ENCODE measurements around the gene THOC6. TPM values are rescaled to one million over a fixed set of nuclear protein-coding genes. Genes with fewer than 3 reads are reported as not detected.

The THOC6 gene
- total RNA-seq, 2 experiments from 2014 or later = 49.5 to 58.4 TPM

GRCh38 chr16:3029491-3030221 is 5.8 kb downstream of the THOC6 start:
- Mint-ChIP-seq H3K9me3 (no peaks in the 10 kb centered on the region), H3K4me1 (peaks cover 39% of the 10 kb centered on the region), H3K27me3 (peaks cover 45% of the 10 kb centered on the region), H3K36me3 (ENCODE audit: low read depth) (peaks cover 19% of the 10 kb centered on the region), H3K4me3 (peak overlapping the region; percentile 60), H3K27ac (no peak overlapping the region)
- ChIA-PET POLR2A (interaction anchor here (0.6 to 1.1 kb wide), 3 partner anchors 10 to 48 kb away, joined by 3 read pairs; no protein-coding TSS in a partner anchor), CTCF (interaction anchor here (0.6 to 9.5 kb wide), 11 partner anchors 8 to 590 kb away, joined by 3 to 119 read pairs (median 16); partner anchors contain the start of genes CLDN6, HCFC1R1, IL32 and MMP25)
- DNase-seq = peak; percentile 58

- peaks cover 54% of the 10 kb centered on the region for H3K27me3 Mint-ChIP-seq
Observed at GRCh38 chr16:3030222-3031212, 6.7 kb downstream of the THOC6 start.

GRCh38 chr16:3032624-3033023 is 8.8 kb downstream of the THOC6 start:
- Mint-ChIP-seq H3K27me3 (peaks cover 66% of the 10 kb centered on the region), H3K4me3 (no peak overlapping the region), H3K27ac (no peak overlapping the region), H3K9me3 (no peaks in the 10 kb centered on the region), H3K4me1 (peaks cover 34% of the 10 kb centered on the region), H3K36me3 (ENCODE audit: low read depth) (peaks cover 2% of the 10 kb centered on the region)
- DNase-seq = no peak
- ChIA-PET CTCF (interaction anchor here (0.9 to 9.5 kb wide), 11 partner anchors 9 to 115 kb away, joined by 3 to 119 read pairs (median 7); partner anchors contain the start of genes CLDN6, HCFC1R1, IL32 and MMP25), POLR2A (interaction anchor here (0.7 kb wide), 1 partner anchor 254 kb away, joined by 3 read pairs; no protein-coding TSS in a partner anchor)

More at GRCh38 chr16:3030222-3031212, 6.7 kb downstream of the THOC6 start:
- H3K4me1 Mint-ChIP-seq = peaks cover 33% of the 10 kb centered on the region
- ChIA-PET POLR2A (interaction anchor here (0.6 to 0.9 kb wide), 2 partner anchors 18 to 548 kb away, joined by 3 to 5 read pairs; no protein-coding TSS in a partner anchor), CTCF (interaction anchor here (0.6 to 9.5 kb wide), 15 partner anchors 9 to 589 kb away, joined by 3 to 119 read pairs (median 5); partner anchors contain the start of genes CLDN6, HCFC1R1, IL32 and MMP25)
- H3K4me3 Mint-ChIP-seq = peak overlapping the region; percentile 60
- DNase-seq = no peak
- peaks cover 16% of the 10 kb centered on the region for H3K36me3 Mint-ChIP-seq (ENCODE audit: low read depth)
- H3K27ac Mint-ChIP-seq = no peak overlapping the region
- no peaks in the 10 kb centered on the region for H3K9me3 Mint-ChIP-seq

GRCh38 chr16:3035289-3035971 is 11.6 kb downstream of the THOC6 start:
- peaks cover 76% of the 10 kb centered on the region for H3K27me3 Mint-ChIP-seq
- H3K9me3 Mint-ChIP-seq = no peaks in the 10 kb centered on the region
- H3K36me3 Mint-ChIP-seq (ENCODE audit: low read depth) = peaks cover 2% of the 10 kb centered on the region
- H3K4me1 Mint-ChIP-seq = peaks cover 16% of the 10 kb centered on the region
- ChIA-PET CTCF (interaction anchor here (0.6 to 9.5 kb wide), 6 partner anchors 8 to 94 kb away, joined by 3 to 90 read pairs (median 5); partner anchors contain the start of genes CLDN6, HCFC1R1, IL32 and THOC6), POLR2A (no interaction called here)
- H3K27ac Mint-ChIP-seq = no peak overlapping the region
- no peak for DNase-seq
- no peak overlapping the region for H3K4me3 Mint-ChIP-seq

GRCh38 chr16:3035972-3036725 is 12.3 kb downstream of the THOC6 start:
- no peak for DNase-seq
- peaks cover 14% of the 10 kb centered on the region for H3K4me1 Mint-ChIP-seq
- H3K27ac Mint-ChIP-seq = no peak overlapping the region
- no peak overlapping the region for H3K4me3 Mint-ChIP-seq
- H3K27me3 Mint-ChIP-seq = peaks cover 78% of the 10 kb centered on the region
- CTCF ChIA-PET = interaction anchor here (0.7 to 9.5 kb wide), 5 partner anchors 9 to 93 kb away, joined by 3 to 90 read pairs (median 7); partner anchors contain the start of genes CLDN6, HCFC1R1, IL32 and THOC6
- H3K9me3 Mint-ChIP-seq = no peaks in the 10 kb centered on the region
- POLR2A ChIA-PET = no interaction called here
- H3K36me3 Mint-ChIP-seq (ENCODE audit: low read depth) = peaks cover 2% of the 10 kb centered on the region

- Mint-ChIP-seq H3K9me3 (no peaks in the 10 kb centered on the region), H3K27ac (no peak within 1 kb of the TSS), H3K27me3 (peaks cover 78% of the 10 kb centered on the region), H3K4me3 (no peak within 1 kb of the TSS), H3K4me1 (peaks cover 11% of the 10 kb centered on the region), H3K36me3 (ENCODE audit: low read depth) (peaks cover 2% of the 10 kb centered on the region)
- ChIA-PET CTCF (interaction anchor here (0.7 to 9.5 kb wide), 7 partner anchors 7 to 504 kb away, joined by 3 to 119 read pairs (median 4); partner anchors contain the start of genes CLDN6, HCFC1R1, IL32 and THOC6), POLR2A (no interaction called here)
- DNase-seq = no peak
Observed at GRCh38 chr16:3036726-3037315, 13.0 kb downstream of the THOC6 start, which contains the start of gene BICDL2. Gene BICDL2, minus strand, starts transcription at chr16:3036944. Its CDS starts 1,448 bp downstream, at chr16:3035496.

GRCh38 chr16:3038256-3038655 is 14.4 kb downstream of the THOC6 start:
- DNase-seq = no peak
- Mint-ChIP-seq H3K27ac (no peak overlapping the region), H3K36me3 (ENCODE audit: low read depth) (peaks cover 2% of the 10 kb centered on the region), H3K4me3 (no peak overlapping the region), H3K9me3 (no peaks in the 10 kb centered on the region), H3K4me1 (peaks cover 6% of the 10 kb centered on the region), H3K27me3 (peaks cover 72% of the 10 kb centered on the region)
- POLR2A ChIA-PET = no interaction called here
- CTCF ChIA-PET = interaction anchor here (0.7 to 9.4 kb wide), 5 partner anchors 8 to 502 kb away, joined by 3 to 119 read pairs (median 7); partner anchors contain the start of gene TNFRSF12A

- Mint-ChIP-seq H3K4me1 (peaks cover 6% of the 10 kb centered on the region), H3K27ac (no peak overlapping the region), H3K27me3 (peaks cover 70% of the 10 kb centered on the region), H3K4me3 (no peak overlapping the region), H3K36me3 (ENCODE audit: low read depth) (peaks cover under 1% of the 10 kb centered on the region), H3K9me3 (no peaks in the 10 kb centered on the region)
- ChIA-PET POLR2A (no interaction called here), CTCF (interaction anchor here (0.7 to 9.4 kb wide), 6 partner anchors 9 to 93 kb away, joined by 3 to 119 read pairs (median 6); partner anchors contain the start of gene TNFRSF12A)
- no peak for DNase-seq
Observed at GRCh38 chr16:3038896-3039295, 15.1 kb downstream of the THOC6 start.

- Mint-ChIP-seq H3K4me1 (peaks cover 12% of the 10 kb centered on the region), H3K4me3 (no peak overlapping the region), H3K27ac (no peak overlapping the region), H3K36me3 (ENCODE audit: low read depth) (peaks cover 1% of the 10 kb centered on the region), H3K27me3 (peaks cover 66% of the 10 kb centered on the region), H3K9me3 (no peaks in the 10 kb centered on the region)
- ChIA-PET POLR2A (no interaction called here), CTCF (interaction anchor here (0.6 to 9.4 kb wide), 4 partner anchors 12 to 139 kb away, joined by 3 to 119 read pairs (median 6); no protein-coding TSS in a partner anchor)
- DNase-seq = no peak
Observed at GRCh38 chr16:3042376-3042775, 18.5 kb downstream of the THOC6 start.

GRCh38 chr16:3044708-3045107 is 20.9 kb downstream of the THOC6 start:
- ChIA-PET CTCF (interaction anchor here (0.6 to 9.4 kb wide), 6 partner anchors 14 to 140 kb away, joined by 3 to 119 read pairs (median 4); partner anchors contain the start of gene IL32), POLR2A (interaction anchor here (0.8 kb wide), 1 partner anchor 106 kb away, joined by 3 read pairs; no protein-coding TSS in a partner anchor)
- H3K27me3 Mint-ChIP-seq = peaks cover 53% of the 10 kb centered on the region
- no peak overlapping the region for H3K27ac Mint-ChIP-seq
- H3K4me3 Mint-ChIP-seq = peak overlapping the region; percentile 76
- no peaks in the 10 kb centered on the region for H3K9me3 Mint-ChIP-seq
- H3K36me3 Mint-ChIP-seq (ENCODE audit: low read depth) = peaks cover 1% of the 10 kb centered on the region
- DNase-seq = no peak
- peaks cover 27% of the 10 kb centered on the region for H3K4me1 Mint-ChIP-seq
